ENCODE data around the gene EFTUD2. TPM values are rescaled to one million over a fixed set of nuclear protein-coding genes. Genes with fewer than 3 reads are reported as not detected.

EFTUD2 gene
- total and polyA plus RNA-seq, 2 donors (not counting 1 experiment from before 2014, with no cell fraction given) = 43.2 to 133 TPM

- Histone ChIP-seq H3K27me3 (replicated peaks in 1 of 4; ENCODE audit: control extremely low read depth in 1 of 4, control insufficient read depth in 3 of 4, insufficient read depth in 4 of 4, low read length in 3 of 4) (no peaks in the 10 kb centered on the region), H3K36me3 (replicated peaks in 1 of 2; ENCODE audit: control extremely low read depth in 1 of 2, control insufficient read depth in 1 of 2, extremely low read depth in 1 of 2, insufficient read depth in 2 of 2, low read length in 1 of 2) (peaks cover 0 to 54% of the 10 kb centered on the region in 2 experiments), H3K4me2 (replicated peaks; ENCODE audit: low read depth, low read length, poor library complexity, severe bottlenecking) (peak overlapping the region; percentile 22), H3K79me2 (ENCODE audit: control insufficient read depth, insufficient read depth, low read length) (peaks cover 65% of the 10 kb centered on the region), H3K4me3 (ENCODE audit: control extremely low read depth in 1 of 5, extremely low read depth in 1 of 5, insufficient read depth in 1 of 5, low read depth in 2 of 5, low read length in 4 of 5) (no peak overlapping the region), H3K4me1 (ENCODE audit: control insufficient read depth in 2 of 2, insufficient read depth in 2 of 2, low read length in 2 of 2) (peaks cover 14 to 17% of the 10 kb centered on the region in 2 donors), H3K27ac (ENCODE audit: low read length in 2 of 2) (peak overlapping the region in 1 of 2 donors; percentile 50), H4K20me1 (ENCODE audit: control insufficient read depth, insufficient read depth, low read length, poor library complexity, severe bottlenecking) (peaks cover 57% of the 10 kb centered on the region), H2AFZ (ENCODE audit: insufficient read depth, low read depth, low read length, poor library complexity, severe bottlenecking) (no peak overlapping the region), H3K9me3 (ENCODE audit: control extremely low read depth in 1 of 3, control insufficient read depth in 2 of 3, insufficient read depth in 1 of 3, low read length in 2 of 3) (no peaks in the 10 kb centered on the region), H3K9ac (ENCODE audit: low read length) (no peak overlapping the region)
- Mint-ChIP-seq H3K4me1 (peaks cover 8% of the 10 kb centered on the region), H3K27ac (no peak overlapping the region), H3K4me3 (no peak overlapping the region), H3K27me3 (no peaks in the 10 kb centered on the region), H3K9me3 (ENCODE audit: insufficient read depth) (no peaks in the 10 kb centered on the region)
- 91% methylated on average over 7 of the region's 7 CpGs for WGBS (ENCODE audit: insufficient coverage)
- ChIA-PET POLR2A (no interaction called here), CTCF (no interaction called here)
- intact Hi-C loops (cut with micrococcal nuclease) = no loop called here
- TF ChIP-seq, protein P1, sequence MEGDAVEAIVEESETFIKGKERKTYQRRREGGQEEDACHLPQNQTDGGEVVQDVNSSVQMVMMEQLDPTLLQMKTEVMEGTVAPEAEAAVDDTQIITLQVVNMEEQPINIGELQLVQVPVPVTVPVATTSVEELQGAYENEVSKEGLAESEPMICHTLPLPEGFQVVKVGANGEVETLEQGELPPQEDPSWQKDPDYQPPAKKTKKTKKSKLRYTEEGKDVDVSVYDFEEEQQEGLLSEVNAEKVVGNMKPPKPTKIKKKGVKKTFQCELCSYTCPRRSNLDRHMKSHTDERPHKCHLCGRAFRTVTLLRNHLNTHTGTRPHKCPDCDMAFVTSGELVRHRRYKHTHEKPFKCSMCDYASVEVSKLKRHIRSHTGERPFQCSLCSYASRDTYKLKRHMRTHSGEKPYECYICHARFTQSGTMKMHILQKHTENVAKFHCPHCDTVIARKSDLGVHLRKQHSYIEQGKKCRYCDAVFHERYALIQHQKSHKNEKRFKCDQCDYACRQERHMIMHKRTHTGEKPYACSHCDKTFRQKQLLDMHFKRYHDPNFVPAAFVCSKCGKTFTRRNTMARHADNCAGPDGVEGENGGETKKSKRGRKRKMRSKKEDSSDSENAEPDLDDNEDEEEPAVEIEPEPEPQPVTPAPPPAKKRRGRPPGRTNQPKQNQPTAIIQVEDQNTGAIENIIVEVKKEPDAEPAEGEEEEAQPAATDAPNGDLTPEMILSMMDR (IDR thresholded peaks at IDR 0.05) = no peak
- no peak for TF ChIP-seq EZH2 (IDR thresholded peaks at IDR 0.05; ENCODE audit: borderline replicate concordance, insufficient read depth, low read depth, low read length, poor library complexity, severe bottlenecking)
- DNase-seq = no peak
- ATAC-seq (ENCODE audit: low read depth) = no peak
Measured at GRCh38 chr17:44889003-44889402, 10.2 kb downstream of the EFTUD2 start.

- H2AFZ ChIP-seq (ENCODE audit: insufficient read depth, low read depth, low read length, poor library complexity, severe bottlenecking) = no peak overlapping the region
- H3K27me3 ChIP-seq (replicated peaks in 1 of 4; ENCODE audit: control extremely low read depth in 1 of 4, control insufficient read depth in 3 of 4, insufficient read depth in 4 of 4, low read length in 3 of 4) = no peaks in the 10 kb centered on the region
- ChIA-PET CTCF (no interaction called here), POLR2A (no interaction called here)
- H3K4me2 ChIP-seq (replicated peaks; ENCODE audit: low read depth, low read length, poor library complexity, severe bottlenecking) = peak overlapping the region; percentile 22
- Mint-ChIP-seq H3K4me3 (no peak overlapping the region), H3K27ac (no peak overlapping the region), H3K9me3 (ENCODE audit: insufficient read depth) (no peaks in the 10 kb centered on the region), H3K4me1 (peaks cover 8% of the 10 kb centered on the region), H3K27me3 (no peaks in the 10 kb centered on the region)
- 37% methylated on average over 7 of the region's 10 CpGs for WGBS (ENCODE audit: insufficient coverage)
- peaks cover 2 to 58% of the 10 kb centered on the region in 2 experiments for H3K36me3 ChIP-seq (replicated peaks in 1 of 2; ENCODE audit: control extremely low read depth in 1 of 2, control insufficient read depth in 1 of 2, extremely low read depth in 1 of 2, insufficient read depth in 2 of 2, low read length in 1 of 2)
- TF ChIP-seq, protein P1 (IDR thresholded peaks at IDR 0.05) = no peak
- no peak for TF ChIP-seq EZH2 (IDR thresholded peaks at IDR 0.05; ENCODE audit: borderline replicate concordance, insufficient read depth, low read depth, low read length, poor library complexity, severe bottlenecking)
- H4K20me1 ChIP-seq (ENCODE audit: control insufficient read depth, insufficient read depth, low read length, poor library complexity, severe bottlenecking) = peaks cover 55% of the 10 kb centered on the region
- H3K4me3 ChIP-seq (ENCODE audit: control extremely low read depth in 1 of 5, extremely low read depth in 1 of 5, insufficient read depth in 1 of 5, low read depth in 2 of 5, low read length in 4 of 5) = no peak overlapping the region
- H3K4me1 ChIP-seq (ENCODE audit: control insufficient read depth in 2 of 2, insufficient read depth in 2 of 2, low read length in 2 of 2) = peaks cover 14 to 17% of the 10 kb centered on the region in 2 donors
- H3K79me2 ChIP-seq (ENCODE audit: control insufficient read depth, insufficient read depth, low read length) = peaks cover 58% of the 10 kb centered on the region
- H3K9ac ChIP-seq (ENCODE audit: low read length) = no peak overlapping the region
- intact Hi-C loops (cut with micrococcal nuclease) = no loop called here
- ATAC-seq (ENCODE audit: low read depth) (no peak), DNase-seq (no peak)
- H3K9me3 ChIP-seq (ENCODE audit: control extremely low read depth in 1 of 3, control insufficient read depth in 2 of 3, insufficient read depth in 1 of 3, low read length in 2 of 3) = no peaks in the 10 kb centered on the region
- peak overlapping the region in 1 of 2 donors; percentile 50 for H3K27ac ChIP-seq (ENCODE audit: low read length in 2 of 2)
Measured at GRCh38 chr17:44887971-44888954, 11.0 kb downstream of the EFTUD2 start.

Data from B cell (primary cell).